ENCODE data around the gene ZNF311. TPM values are rescaled to one million over a fixed set of nuclear protein-coding genes. Genes with fewer than 3 reads are reported as not detected.

The ZNF311 gene
- total and polyA plus RNA-seq, 2 of the 13 experiments (the other 11 are each of a cell fraction or from before 2014, with no cell fraction given), result not detected

DNA sequence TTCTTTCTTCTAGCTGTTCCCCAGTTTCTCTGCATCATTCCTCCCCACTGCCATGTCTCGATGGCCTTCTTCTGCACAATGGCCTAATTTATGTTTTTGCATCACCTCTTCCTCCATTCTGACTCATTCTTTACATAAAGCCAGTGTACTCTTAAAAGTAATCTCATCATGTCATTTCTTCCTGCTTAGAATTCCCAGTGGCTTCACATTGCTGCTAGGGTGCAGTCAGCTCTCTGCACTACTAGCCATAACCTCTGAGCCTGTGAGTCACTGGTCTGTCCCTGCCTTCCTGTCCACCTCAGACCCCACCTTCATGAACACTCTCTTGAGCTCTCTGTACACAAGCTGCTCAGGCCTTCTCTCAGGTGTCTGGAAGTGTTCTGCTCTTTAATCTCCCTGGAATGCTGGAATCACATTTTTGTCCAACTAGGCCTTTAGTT, 57.3 kb downstream of the ZNF311 start (continued):
- TF ChIP-seq, protein P1, sequence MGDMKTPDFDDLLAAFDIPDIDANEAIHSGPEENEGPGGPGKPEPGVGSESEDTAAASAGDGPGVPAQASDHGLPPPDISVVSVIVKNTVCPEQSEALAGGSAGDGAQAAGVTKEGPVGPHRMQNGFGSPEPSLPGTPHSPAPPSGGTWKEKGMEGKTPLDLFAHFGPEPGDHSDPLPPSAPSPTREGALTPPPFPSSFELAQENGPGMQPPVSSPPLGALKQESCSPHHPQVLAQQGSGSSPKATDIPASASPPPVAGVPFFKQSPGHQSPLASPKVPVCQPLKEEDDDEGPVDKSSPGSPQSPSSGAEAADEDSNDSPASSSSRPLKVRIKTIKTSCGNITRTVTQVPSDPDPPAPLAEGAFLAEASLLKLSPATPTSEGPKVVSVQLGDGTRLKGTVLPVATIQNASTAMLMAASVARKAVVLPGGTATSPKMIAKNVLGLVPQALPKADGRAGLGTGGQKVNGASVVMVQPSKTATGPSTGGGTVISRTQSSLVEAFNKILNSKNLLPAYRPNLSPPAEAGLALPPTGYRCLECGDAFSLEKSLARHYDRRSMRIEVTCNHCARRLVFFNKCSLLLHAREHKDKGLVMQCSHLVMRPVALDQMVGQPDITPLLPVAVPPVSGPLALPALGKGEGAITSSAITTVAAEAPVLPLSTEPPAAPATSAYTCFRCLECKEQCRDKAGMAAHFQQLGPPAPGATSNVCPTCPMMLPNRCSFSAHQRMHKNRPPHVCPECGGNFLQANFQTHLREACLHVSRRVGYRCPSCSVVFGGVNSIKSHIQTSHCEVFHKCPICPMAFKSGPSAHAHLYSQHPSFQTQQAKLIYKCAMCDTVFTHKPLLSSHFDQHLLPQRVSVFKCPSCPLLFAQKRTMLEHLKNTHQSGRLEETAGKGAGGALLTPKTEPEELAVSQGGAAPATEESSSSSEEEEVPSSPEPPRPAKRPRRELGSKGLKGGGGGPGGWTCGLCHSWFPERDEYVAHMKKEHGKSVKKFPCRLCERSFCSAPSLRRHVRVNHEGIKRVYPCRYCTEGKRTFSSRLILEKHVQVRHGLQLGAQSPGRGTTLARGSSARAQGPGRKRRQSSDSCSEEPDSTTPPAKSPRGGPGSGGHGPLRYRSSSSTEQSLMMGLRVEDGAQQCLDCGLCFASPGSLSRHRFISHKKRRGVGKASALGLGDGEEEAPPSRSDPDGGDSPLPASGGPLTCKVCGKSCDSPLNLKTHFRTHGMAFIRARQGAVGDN (CRISPR knock-in tag; IDR thresholded peaks at IDR 0.05), result no peak
- no peak for TF ChIP-seq NFE2L1 (CRISPR knock-in tag; IDR thresholded peaks at IDR 0.05; ENCODE audit: borderline replicate concordance)
- TF ChIP-seq, protein P2, sequence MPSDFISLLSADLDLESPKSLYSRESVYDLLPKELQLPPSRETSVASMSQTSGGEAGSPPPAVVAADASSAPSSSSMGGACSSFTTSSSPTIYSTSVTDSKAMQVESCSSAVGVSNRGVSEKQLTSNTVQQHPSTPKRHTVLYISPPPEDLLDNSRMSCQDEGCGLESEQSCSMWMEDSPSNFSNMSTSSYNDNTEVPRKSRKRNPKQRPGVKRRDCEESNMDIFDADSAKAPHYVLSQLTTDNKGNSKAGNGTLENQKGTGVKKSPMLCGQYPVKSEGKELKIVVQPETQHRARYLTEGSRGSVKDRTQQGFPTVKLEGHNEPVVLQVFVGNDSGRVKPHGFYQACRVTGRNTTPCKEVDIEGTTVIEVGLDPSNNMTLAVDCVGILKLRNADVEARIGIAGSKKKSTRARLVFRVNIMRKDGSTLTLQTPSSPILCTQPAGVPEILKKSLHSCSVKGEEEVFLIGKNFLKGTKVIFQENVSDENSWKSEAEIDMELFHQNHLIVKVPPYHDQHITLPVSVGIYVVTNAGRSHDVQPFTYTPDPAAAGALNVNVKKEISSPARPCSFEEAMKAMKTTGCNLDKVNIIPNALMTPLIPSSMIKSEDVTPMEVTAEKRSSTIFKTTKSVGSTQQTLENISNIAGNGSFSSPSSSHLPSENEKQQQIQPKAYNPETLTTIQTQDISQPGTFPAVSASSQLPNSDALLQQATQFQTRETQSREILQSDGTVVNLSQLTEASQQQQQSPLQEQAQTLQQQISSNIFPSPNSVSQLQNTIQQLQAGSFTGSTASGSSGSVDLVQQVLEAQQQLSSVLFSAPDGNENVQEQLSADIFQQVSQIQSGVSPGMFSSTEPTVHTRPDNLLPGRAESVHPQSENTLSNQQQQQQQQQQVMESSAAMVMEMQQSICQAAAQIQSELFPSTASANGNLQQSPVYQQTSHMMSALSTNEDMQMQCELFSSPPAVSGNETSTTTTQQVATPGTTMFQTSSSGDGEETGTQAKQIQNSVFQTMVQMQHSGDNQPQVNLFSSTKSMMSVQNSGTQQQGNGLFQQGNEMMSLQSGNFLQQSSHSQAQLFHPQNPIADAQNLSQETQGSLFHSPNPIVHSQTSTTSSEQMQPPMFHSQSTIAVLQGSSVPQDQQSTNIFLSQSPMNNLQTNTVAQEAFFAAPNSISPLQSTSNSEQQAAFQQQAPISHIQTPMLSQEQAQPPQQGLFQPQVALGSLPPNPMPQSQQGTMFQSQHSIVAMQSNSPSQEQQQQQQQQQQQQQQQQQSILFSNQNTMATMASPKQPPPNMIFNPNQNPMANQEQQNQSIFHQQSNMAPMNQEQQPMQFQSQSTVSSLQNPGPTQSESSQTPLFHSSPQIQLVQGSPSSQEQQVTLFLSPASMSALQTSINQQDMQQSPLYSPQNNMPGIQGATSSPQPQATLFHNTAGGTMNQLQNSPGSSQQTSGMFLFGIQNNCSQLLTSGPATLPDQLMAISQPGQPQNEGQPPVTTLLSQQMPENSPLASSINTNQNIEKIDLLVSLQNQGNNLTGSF (CRISPR knock-in tag; IDR thresholded peaks at IDR 0.05), result no peak
- peak; percentile 73 for TF ChIP-seq ZGPAT (CRISPR knock-in tag; IDR thresholded peaks at IDR 0.05)
- no peak for TF ChIP-seq ZNF747 (CRISPR knock-in tag; IDR thresholded peaks at IDR 0.05; ENCODE audit: borderline replicate concordance)
- peak; percentile 84 for TF ChIP-seq ELF3 (CRISPR knock-in tag; IDR thresholded peaks at IDR 0.05)
- TF ChIP-seq TEAD2 (CRISPR knock-in tag; IDR thresholded peaks at IDR 0.05), result no peak
- no peak for TF ChIP-seq ZNF510 (CRISPR knock-in tag; IDR thresholded peaks at IDR 0.05; ENCODE audit: low read depth)
- no peak for TF ChIP-seq HDAC2 (CRISPR knock-in tag; IDR thresholded peaks at IDR 0.05)
- TF ChIP-seq MEIS2 (CRISPR knock-in tag; IDR thresholded peaks at IDR 0.05), result no peak
- no peak for TF ChIP-seq ZNF567 (CRISPR knock-in tag; IDR thresholded peaks at IDR 0.05; ENCODE audit: borderline replicate concordance)
- no peak for TF ChIP-seq ZFP36 (IDR thresholded peaks at IDR 0.05; ENCODE audit: borderline replicate concordance, low read depth, low read length, partially characterized antibody)
- no peak for TF ChIP-seq ZNF326 (CRISPR knock-in tag; IDR thresholded peaks at IDR 0.05; ENCODE audit: borderline replicate concordance)
- no peak; the same call in 1 of the 2 replicates for TF ChIP-seq AHR (CRISPR knock-in tag; IDR thresholded peaks at IDR 0.05)
- no peak for TF ChIP-seq RAD21 (CRISPR knock-in tag; IDR thresholded peaks at IDR 0.05)
- no peak for TF ChIP-seq THAP11 (CRISPR knock-in tag; IDR thresholded peaks at IDR 0.05)
- TF ChIP-seq TEAD3 (CRISPR knock-in tag; optimal IDR thresholded peaks at IDR 0.05; ENCODE audit: borderline replicate concordance), result peak; percentile 93
- TF ChIP-seq, protein P3, sequence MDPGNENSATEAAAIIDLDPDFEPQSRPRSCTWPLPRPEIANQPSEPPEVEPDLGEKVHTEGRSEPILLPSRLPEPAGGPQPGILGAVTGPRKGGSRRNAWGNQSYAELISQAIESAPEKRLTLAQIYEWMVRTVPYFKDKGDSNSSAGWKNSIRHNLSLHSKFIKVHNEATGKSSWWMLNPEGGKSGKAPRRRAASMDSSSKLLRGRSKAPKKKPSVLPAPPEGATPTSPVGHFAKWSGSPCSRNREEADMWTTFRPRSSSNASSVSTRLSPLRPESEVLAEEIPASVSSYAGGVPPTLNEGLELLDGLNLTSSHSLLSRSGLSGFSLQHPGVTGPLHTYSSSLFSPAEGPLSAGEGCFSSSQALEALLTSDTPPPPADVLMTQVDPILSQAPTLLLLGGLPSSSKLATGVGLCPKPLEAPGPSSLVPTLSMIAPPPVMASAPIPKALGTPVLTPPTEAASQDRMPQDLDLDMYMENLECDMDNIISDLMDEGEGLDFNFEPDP (CRISPR knock-in tag; conservative IDR thresholded peaks at IDR 0.05), result no peak
- TF ChIP-seq FOXP1 (IDR thresholded peaks at IDR 0.05), result no peak
- TF ChIP-seq FOXP1 (CRISPR knock-in tag; IDR thresholded peaks at IDR 0.05), result no peak
- TF ChIP-seq IRF2 (CRISPR knock-in tag; IDR thresholded peaks at IDR 0.05), result 0 out of 2 replicates have a peak, but pooled peaks have one; percentile 30
